ENCODE results near the gene MYL12A. TPM values are rescaled to one million over a fixed set of nuclear protein-coding genes. Genes with fewer than 3 reads are reported as not detected.

Gene MYL12A
- total RNA-seq, 1 donor from 2014 or later = 481 TPM

DNA sequence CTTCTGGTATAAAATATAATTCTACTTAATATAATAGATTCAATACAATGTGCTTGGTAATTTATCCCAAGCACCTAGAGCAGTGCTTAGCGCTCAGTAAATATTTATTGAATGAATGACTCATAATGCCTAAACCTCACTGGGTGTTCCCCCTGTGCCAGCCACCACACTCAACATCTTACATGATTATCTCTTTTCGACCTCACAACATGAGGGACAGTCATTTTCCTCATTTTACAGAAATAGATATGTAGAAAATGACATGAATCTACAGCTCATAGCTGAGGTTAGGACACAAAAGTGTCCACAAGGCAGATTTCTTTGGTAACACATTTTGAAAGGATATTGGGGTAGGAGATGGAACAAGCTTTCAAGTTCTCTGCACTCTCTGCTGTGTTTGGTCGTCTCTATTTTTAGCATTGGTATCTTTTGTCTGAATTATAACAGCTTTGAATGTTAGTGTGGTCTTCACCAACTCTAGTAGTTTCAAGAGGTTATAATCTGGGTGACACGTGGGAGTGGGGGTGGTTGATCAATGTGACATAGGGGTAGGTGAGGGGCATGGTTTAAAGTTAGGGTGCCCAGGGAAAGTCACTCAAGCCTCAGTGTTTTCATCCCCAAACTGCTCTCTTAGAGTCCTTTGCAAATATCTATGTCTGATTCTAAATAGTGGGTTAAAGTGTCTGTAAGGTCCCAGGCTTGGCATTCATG lies 37.6 kb upstream of the MYL12A start:
- no peak for TF ChIP-seq CTCF (IDR thresholded peaks at IDR 0.05)
- intact Hi-C loops (cut with DNase I) = no loop called here
- Histone ChIP-seq H3K4me1 (no peaks in the 10 kb centered on the region), H3K27me3 (ENCODE audit: low read depth) (no peaks in the 10 kb centered on the region), H3K27ac (no peak overlapping the region), H3K9me3 (peaks cover 7% of the 10 kb centered on the region), H3K4me3 (no peak overlapping the region), H3K36me3 (no peaks in the 10 kb centered on the region)
- no peak for ATAC-seq
- DNase-seq = no peak

GRCh38 chr18:3211236-3211992 lies 36.2 kb upstream of the MYL12A start:
- no peak overlapping the region for H3K4me3 ChIP-seq
- H3K27ac ChIP-seq = no peak overlapping the region
- ATAC-seq (no peak), DNase-seq (no peak)
- H3K36me3 ChIP-seq = no peaks in the 10 kb centered on the region
- intact Hi-C loops (cut with DNase I) = no loop called here
- H3K4me1 ChIP-seq = no peaks in the 10 kb centered on the region
- no peak for TF ChIP-seq CTCF (IDR thresholded peaks at IDR 0.05)
- H3K27me3 ChIP-seq (ENCODE audit: low read depth) = no peaks in the 10 kb centered on the region
- H3K9me3 ChIP-seq = no peaks in the 10 kb centered on the region

DNA sequence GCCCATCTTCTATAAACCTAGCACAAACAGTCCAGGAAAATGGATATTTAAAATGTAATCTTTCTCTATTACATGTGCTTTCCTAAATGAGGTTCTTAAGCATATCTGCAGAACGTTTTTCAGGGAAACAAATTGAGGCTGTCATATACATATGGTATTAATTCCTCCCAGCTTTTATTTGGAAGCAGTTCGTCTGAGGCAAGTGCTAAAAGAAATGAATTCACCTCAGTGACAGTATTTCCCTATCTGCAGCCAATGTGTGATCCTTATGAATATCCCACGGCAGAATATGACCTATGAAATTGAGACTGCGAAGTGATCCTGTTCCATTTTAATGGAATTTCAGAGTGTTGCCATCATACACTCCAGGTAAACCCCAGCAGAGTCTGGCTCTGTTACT lies 34.9 kb upstream of the MYL12A start:
- H3K27ac ChIP-seq = no peak overlapping the region
- intact Hi-C loops (cut with DNase I) = no loop called here
- ATAC-seq = no peak

DNA sequence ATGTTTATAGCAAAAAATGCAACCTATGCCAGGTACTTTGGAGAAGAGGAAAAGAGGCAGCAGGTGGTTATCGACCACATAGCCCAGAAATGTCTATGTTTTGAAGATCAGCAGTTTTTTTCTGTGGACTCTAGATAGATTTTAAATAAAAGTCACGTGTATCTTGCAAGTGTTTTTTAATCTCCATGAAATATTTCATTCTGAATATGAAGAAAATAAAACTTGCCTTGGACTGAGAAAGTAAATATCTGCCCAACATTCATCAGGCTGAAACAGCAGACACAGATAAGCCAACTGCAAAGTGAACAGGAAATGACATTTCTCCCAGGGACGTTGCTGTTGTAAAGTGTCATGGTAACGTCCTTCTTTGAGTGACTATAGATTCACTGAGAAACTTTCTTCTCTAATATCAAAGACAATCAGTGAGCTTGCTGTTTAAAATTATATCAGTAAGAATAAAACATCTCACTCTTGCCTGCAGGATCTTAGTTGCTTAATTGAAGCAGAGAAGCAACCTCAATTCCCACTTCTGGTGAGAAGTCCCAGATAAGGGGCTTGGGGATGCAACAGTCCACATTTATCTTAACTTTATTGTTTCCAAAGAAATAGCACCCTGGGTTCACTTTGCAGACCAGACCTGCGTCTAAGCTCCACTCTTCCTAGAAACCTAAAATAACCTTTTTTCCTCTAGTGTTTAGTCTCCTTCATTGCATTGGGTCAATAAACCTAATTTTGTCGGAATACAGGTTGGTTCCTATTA lies 34.1 kb upstream of the MYL12A start:
- Histone ChIP-seq H3K9me3 (no peaks in the 10 kb centered on the region), H3K27ac (no peak overlapping the region), H3K27me3 (ENCODE audit: low read depth) (no peaks in the 10 kb centered on the region), H3K4me3 (no peak overlapping the region), H3K4me1 (no peaks in the 10 kb centered on the region), H3K36me3 (no peaks in the 10 kb centered on the region)
- ATAC-seq (no peak), DNase-seq (no peak)
- TF ChIP-seq CTCF (IDR thresholded peaks at IDR 0.05) = no peak
- intact Hi-C loops (cut with DNase I) = no loop called here

More for the DNA sequence above, 34.9 kb upstream of the MYL12A start:
- Histone ChIP-seq H3K4me3 (no peak overlapping the region), H3K9me3 (no peaks in the 10 kb centered on the region), H3K27me3 (ENCODE audit: low read depth) (no peaks in the 10 kb centered on the region), H3K4me1 (no peaks in the 10 kb centered on the region), H3K36me3 (no peaks in the 10 kb centered on the region)
- DNase-seq = no peak
- no peak for TF ChIP-seq CTCF (IDR thresholded peaks at IDR 0.05)

GRCh38 chr18:3214855-3215637 lies 32.6 kb upstream of the MYL12A start:
- Histone ChIP-seq H3K4me3 (no peak overlapping the region), H3K27ac (no peak overlapping the region), H3K4me1 (no peaks in the 10 kb centered on the region), H3K27me3 (ENCODE audit: low read depth) (no peaks in the 10 kb centered on the region), H3K36me3 (no peaks in the 10 kb centered on the region), H3K9me3 (no peaks in the 10 kb centered on the region)
- TF ChIP-seq CTCF (IDR thresholded peaks at IDR 0.05) = no peak
- intact Hi-C loops (cut with DNase I) = no loop called here
- DNase-seq (no peak), ATAC-seq (no peak)

Measured in lower lobe of right lung (tissue), 2 donors.